ENCODE measurements around the gene RAB40B.

GRCh38 chr17:82627405-82627804 lies 71.1 kb downstream of the RAB40B start:
- TF ChIP-seq CTCF (optimal IDR thresholded peaks at IDR 0.05 in 1 of 3, IDR thresholded peaks at IDR 0.05 in 1 of 3, conservative IDR thresholded peaks at IDR 0.05 in 1 of 3; ENCODE audit: extremely low read depth in 1 of 3, insufficient read depth in 2 of 3, low read length in 3 of 3) (no peak), EZH2 (IDR thresholded peaks at IDR 0.05; ENCODE audit: low read length) (no peak)
